CD1c-positive myeloid dendritic cell (primary cell): Measurements from ENCODE around the gene SFT2D1.
"Not testable (repeated sequence)": the region's sequence is repeated elsewhere in the genome, so short reads cannot be mapped to it uniquely, and the experiment has no call there.

Source experiments
- DNase-seq: peaks from one replicate; pipeline ENCODE4 v3.0.0-alpha.2; 2016; ENCODE audit errors: extremely low spot score

The SFT2D1 gene

DNA sequence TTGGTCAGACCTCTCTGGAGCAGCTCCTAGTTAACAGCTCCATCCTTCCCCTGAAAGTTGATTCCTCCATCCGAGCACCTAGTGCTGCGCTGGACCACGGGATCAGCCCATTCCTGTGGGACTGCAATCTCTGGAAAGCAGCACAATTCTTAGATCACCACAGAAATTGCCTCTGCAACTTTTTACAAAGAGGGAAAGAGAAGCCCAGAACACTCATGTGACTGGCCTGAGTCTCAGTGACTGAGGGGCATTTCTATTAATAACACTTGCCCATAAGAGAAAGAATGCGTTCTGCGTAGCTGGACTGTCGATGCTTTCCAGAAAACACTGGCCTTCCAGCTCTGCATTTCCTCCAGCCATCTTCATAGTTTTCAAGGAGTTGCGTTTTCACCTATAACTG, 22.1 kb upstream of the SFT2D1 start:
- no peak for DNase-seq

DNA sequence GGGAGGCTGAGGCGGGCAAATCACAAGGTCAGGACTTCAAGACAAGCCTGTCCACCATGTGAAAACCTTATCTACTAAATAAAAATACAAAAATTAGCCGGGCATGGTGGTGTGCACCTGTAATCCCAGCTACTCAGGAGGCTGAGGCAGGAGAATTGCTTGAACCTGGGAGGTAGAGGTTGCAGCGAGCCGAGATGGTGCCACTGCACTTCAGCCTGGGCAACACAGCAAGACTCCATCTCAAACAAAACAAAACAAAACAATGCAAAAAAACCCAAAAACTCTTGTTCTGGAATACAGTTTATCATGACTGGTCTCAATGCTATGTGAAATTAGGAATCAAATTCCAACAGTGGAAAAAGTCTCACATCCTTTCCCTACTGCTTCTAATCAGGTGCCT, 20.1 kb upstream of the SFT2D1 start:
- DNase-seq, result not testable (repeated sequence)

DNA sequence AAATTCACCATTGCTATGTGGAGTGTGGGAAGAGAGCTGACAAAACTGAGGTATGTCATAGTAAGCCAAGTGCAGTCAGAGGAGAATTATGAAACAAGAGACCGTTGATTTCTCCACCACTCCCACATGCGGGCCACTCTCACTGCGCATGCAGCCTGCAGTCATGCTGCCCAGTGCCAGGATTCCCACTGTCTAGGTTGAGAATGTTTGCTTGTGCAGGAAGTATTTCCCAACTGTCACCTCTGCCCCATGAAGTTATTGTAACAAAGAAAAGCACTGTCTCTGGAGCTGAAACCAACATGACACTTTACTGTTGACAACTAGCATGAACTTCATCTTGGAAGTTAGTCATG, 18.7 kb upstream of the SFT2D1 start:
- DNase-seq, result peak; percentile 26

DNA sequence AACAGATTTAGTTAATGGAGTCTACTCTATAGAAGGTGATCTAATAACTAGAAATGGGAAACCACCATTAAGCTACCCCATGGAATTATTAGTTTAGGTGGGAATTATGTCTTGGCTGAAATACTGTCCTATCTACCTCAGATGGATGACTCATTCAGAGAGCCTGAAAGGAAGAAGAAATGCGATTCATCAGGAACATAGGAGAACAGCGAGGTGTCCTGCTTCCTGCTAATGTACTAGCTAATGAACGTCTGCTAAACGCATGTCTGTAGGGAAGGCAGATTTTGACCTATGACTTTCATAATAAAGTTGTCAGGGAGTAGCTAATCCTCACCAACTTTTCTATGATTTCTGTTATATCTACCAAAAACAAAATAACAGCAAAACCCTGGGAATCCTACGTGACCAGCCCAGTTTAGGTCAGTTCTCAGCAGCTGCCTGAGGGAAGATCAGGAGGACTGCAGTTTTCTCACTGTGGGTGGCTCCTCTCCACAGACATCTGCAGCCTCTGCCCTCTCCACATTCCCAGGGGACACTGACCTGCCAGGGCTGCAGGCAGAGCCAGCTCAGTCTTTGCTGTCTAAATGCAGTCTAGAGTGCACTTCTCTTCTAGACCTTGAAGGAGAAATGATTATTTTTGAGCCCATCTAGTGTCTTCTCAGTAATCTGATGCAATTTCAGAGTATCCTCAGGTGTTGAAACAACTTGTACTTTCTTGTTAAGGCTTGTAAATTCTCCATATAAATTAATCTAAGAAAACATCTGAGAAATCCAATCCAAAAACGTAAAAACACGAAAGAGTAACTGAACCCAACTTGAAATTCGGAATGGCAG, 18.1 kb upstream of the SFT2D1 start:
- peak; percentile 7 for DNase-seq

DNA sequence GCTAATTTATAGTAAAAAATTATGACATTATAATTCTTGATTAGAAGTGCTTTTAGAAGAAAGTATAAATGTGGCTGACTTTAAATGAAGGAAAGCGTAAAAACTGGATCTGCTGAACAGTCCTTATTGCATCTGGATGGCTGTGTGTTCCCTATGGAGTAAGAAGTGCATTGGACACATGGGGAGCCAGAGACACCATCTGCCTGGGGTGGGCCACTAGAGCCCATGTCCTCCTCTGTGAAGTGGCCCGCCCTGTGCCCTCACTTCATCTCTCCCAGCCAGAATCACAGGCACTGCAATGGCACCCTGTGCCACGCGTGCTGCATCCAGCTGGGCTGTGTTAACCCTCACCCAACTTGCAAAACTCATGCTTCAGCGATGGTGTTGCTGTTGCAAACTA, 13.2 kb upstream of the SFT2D1 start:
- DNase-seq, result no peak

DNA sequence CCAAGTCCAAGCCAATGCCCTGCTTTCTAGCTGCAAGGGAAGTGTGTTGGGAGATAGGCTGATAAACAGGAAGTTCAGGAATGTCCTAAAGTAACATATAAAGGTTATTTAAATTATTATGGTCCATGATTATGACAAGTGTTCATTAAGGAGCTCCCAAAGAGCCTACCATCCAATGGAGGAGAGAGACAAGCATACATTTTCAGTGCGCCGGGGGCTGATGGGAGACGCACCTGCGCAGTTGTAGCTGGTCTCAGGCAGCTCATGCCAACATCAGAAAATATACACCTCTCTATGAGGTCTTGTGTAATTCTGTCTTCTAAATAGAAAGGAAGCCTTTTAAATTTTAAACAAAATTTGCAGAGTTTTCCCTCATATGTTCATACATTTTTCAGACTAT, 12.6 kb upstream of the SFT2D1 start:
- no peak for DNase-seq

DNA sequence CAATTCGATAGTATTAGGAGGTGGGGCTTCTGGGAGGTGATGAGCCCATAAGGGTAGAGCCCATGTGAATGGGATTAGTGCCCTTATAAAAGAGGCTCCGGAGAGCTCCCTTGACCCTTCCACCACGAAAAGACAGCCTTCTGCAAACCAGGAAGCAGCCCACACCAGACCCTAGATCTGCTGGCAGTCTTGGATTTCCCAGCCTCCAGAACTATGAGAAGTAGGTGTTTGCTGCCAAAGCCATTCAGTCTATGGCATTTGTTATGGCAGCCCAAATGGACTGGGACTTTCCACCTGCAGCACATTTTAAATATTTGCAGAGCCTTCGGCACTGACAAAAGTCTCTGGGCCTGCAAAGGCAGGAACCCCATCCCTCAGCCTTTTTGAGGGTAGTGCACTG, 11.8 kb upstream of the SFT2D1 start:
- no peak for DNase-seq

DNA sequence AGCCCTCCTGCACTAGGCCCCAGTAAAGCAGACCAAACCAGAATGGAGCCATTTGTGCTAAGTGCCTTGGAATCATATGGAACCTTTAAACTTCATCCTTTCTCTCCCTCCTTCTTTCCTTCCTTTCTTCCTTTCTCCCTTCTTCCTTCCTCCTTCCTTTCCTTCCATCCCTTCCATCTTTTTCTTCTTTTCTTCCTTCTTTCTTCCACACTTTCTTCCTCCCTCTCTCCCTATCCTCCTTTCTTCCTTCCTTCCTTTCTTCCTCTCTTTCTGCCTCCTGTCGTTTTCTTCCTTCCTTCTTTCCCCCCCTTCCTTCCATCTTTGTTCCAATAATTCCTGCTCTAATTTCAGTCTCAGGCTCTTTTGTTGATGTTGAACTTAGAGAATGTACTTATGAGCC, 11.2 kb upstream of the SFT2D1 start:
- no peak for DNase-seq

DNA sequence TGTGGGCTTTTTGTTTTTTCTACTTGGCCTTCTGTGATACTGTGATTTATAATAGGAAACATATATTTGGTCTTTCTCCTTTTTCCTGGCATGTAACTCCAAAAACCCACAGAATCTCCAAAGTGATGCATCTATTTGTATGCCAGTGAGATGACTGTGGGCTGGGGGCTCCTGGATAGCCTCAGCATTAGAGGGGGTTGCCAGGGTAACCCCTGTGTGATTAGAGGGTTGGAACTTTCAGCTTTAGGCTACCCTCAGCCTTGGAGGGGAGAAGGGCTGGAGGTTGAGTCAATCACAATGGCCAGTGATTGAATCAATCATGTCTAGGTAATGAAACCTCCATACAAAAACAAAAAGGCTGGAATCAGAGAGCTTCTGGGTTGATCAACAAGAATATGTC, 10.6 kb upstream of the SFT2D1 start:
- DNase-seq, result no peak

DNA sequence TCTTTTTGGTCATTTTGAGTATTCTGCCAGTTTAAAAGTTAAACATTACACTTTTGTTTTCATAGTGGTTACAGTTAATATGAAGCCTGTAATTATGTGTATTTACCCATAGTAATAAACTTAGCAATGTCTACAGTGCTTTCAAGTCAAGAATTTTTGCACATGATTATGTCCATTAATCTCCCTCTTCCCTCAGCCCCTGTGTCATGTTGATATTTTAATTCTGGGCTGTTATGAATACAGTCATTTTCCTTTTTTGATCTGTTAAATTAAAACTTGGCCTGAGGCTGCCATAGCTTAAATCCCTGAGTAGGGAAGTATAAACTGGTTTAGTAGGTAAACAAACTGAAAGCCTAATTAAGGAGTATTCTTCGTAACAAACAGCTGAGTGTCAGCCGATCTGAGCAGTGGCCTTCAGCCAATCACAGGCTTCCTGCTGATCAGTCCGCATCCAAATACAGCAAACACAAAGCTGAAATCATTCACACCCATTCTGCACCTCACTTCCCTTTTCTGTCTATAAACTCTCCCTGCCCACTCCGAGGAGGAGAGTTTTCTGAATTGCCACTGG, 9.5 kb upstream of the SFT2D1 start:
- DNase-seq, result peak; percentile 76

DNA sequence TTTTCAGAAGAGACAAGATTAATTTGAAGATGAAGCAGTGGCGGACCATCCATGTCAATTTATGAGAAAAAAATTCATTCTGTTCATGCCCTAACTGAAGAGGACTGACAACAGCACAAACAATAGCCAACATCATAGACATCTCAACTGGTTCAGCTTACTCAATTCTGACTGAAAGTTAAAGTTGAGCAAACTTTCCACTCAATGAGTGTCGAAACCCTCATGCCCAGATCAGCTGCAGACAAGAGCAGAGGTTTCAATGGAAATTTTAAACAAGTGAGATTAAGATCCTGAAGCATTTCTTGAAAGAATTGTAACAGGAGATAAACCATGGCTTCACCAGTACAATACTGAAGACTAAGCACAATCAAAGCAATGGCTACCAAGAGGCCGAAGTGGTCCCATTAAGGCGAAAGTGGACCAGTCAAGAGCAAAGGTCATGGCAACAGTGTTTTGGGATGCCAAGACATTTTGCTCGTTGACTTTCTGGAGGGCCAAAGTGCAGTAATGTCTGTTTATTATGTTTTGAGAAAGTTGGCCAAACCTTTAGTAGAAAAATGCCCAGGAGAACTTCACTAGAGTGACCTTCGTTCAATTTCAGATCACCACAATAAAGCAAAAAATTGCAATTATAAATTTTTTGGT, 6.1 kb upstream of the SFT2D1 start:
- no peak for DNase-seq

DNA sequence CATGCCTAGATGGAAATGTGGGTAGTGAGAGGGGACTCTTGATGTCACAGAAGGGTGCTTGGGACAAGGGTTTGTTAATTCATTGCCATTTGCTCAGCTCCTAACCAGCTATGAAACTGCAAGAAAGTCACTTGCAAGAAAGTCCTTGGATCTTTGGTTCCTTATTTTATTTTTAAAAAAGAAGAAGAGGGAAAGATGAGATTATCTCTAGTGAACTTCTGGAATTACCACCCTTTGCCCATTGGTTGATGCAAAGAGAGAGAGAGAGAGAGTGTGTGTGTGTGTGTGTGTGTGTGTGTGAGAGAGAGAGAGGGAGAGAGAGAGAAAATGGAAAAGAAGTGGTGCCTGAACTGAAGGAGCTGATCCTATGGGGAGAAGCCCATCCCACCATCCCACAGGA, 4.6 kb upstream of the SFT2D1 start:
- peak; percentile 54 for DNase-seq

DNA sequence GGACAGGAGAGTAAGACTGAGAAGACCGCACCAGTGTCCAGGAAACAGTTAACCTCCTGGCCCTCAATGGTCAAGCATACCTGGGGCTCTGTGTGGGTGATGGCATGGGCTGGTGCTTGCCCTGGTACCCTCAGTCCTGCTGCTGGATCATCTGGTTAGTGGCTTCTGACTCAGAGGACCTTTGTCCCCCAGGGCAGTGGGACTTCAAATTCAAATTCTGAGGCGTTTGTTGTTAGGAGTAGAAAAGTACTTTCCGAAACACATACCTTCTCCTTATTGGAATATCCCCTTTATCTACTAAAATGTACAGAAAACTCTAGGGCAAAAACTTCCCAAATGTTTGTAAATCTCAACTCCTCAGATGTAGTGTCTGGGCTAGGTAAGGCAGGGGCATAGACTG, 4.1 kb upstream of the SFT2D1 start:
- no peak for DNase-seq

DNA sequence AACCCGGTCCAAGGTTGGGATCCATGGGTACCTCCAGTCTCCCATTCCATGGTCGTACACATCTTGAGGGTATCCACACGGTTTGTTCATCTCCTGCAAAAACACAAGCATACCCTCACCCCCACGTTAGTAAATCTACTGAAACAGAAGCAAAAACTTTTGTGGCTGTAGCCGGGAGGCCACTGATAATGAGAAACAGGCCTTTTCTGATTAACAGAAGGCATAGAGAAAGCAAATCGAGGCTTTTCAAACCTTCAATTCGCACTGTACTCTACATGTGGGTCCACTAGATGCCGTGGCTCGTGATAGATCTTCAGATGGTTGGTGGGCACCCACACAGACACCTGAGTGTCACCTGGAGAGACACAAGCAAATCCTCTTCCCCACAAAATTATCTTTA, 3.3 kb upstream of the SFT2D1 start:
- not testable (repeated sequence) for DNase-seq

DNA sequence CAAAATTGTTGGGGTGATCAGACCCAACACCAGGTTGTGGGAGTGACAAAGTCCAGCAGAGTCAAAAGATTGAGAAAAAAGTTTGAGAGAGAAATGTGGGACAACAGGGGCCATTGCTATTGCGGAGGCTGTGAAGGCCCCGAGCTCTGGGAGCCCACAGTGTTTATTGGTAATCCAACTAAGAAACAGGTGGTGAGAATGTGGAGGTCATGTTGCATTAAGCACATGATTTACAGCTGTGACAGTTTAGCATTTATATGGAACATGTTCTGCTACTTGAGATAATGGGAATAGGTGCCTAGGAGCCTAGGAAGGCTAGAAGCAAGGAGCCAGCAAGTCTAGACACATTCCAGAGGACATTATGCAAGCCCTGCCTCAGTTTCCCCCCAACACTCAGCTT, 2.6 kb upstream of the SFT2D1 start:
- DNase-seq, result not testable (repeated sequence)

DNA sequence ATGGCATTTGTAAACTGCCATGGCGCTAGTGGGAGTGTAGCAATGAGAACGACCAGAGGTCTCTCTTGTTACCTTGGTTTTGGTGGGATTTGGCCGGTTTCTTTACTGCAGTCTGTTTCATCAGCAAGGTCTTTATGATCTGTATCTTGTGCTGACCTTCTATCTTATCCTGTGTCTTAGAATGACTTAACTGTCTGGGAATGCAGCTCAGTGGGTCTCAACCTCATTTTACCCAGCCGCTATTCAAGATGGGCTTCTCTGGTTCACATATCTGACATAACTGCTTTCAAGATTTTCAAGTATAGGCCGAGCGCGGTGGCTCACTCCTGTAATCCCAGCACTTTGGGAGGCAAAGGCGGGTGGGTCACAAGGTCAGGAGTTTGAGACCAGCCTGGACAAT, 1.9 kb upstream of the SFT2D1 start:
- no peak for DNase-seq

DNA sequence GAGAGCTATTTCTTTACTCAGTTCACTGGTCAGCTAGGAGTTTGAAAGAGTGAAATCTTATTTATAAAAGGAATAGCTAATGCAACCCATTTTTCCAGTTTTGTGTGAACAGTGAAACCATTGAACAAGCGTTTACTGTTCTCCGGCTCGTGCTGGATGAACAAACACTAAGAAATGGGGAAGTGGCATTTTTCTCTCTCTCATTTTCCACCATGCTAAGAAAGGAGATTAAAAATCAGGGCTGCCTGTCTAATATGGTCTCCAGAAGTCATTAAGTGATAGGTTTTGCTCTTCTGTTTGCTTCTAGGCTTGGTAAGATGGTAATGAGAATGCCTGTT, 774 bp upstream of the SFT2D1 start:
- peak; percentile 70 for DNase-seq

DNA sequence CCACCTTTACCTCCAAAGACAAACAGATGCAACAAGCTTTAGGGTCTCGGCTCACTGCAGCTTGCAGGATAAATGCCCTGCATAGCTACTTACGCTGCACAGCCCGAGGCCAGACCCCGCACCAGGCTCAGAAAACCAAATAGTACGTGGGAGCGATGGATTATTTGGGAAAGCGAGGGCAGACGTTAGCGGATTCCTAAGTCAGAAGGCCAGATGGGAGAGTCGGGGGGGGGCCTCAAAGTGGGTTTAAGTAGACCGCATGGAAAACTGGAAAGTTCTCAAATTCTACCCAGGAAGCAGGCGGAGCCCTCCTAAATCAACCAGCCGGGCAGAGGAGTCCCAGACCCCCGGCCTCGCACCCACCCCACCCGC, 382 bp downstream of the SFT2D1 start:
- peak; percentile 3 for DNase-seq

DNA sequence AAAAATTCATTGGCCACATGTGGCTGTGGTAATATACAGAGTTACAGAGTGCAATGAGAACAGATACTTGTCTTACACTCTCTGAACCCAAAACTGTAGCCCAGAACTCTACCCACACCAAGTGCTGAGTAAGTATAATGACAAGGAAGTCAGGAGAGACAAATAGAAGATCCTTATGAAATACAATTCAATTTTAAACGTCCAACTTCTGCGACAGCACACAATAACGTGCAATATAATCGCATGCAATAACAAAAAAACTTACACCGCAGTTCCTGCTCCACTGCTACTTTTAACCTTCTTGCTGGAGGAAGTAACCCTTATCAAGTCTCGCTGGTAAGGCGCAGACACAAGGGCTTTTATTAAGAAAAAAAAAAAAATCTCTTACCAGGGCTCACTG, 881 bp downstream of the SFT2D1 start:
- peak; percentile 73 for DNase-seq

DNA sequence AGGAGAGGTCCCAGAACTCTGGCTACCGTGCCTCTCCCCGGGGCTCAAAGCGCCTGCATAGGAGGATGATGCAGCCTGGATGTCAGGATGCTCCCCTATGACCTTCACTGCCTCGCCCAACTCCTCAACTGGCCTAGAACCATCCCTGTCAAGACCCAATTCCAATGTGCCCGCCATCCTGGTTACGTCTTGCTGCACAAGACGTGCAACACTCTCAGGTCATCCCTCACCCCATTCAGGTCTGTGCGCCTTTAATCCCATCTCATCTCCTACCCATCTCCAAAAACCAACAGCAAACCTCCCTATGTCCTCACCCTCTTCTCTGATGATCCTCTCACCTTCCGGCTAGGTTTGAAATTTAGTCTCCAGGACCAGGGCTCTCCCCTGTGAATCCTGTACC, 3.5 kb downstream of the SFT2D1 start:
- DNase-seq, result no peak

DNA sequence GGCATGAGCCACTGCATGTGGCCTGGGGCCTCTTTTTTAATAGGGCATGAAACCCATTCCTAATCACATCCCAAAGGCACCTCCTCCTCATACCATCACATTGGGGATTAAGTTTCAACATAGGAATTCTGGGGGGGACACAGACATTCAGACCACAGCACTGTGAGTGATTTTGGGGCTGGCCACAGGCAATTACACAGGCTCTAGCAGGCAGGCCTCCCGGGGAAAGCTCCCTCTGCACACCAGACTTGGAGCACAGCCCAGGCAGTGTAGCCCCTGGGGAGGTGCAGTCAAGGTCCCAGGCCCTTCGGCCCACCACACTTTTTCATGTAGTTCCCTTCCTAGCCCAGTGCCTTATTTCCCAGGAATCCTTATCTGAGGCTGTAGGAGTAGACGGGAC, 5.5 kb downstream of the SFT2D1 start:
- no peak for DNase-seq

DNA sequence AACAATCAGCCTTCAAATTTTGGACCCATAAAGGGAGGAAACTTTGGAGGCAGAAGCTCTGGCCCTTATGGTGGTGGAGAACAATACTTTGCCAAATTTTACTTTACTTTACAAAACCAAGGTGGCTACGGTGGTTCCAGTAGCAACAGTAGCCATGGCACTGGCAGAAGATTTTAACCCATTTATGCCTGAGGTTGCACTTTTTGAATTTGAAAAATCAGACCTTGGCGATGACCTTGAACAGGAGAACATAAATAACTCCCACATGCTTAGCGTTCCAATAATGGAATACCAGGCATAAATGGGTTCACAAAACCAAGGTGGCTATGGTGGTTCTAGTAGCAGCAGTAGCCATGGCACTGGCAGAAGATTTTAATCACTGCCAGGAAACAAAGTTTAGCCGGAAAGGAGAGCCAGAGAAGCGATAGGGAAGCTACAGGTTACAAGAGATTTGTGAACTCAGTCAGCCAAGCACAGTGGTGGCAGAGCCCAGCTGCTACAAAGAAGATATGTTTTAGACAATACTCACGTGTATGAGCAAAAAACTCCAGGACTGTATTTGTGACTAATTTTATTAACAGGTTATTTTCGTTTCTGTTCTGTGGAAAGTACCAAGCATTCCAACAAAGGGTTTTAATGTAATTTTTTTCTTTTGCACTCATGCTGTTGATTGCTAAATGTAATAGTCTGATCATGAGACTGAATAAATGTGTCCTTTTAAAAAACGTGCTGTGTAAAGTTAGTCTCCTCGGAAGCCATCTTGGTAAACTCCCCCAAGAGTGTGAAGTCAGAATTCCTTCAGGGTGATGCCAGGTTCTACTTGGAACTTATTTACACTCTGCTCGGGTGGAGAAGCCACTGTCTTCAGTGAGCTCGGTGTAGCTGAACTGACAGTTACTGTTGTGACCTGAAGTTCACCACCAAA, 6.7 kb downstream of the SFT2D1 start:
- no peak for DNase-seq
